Testis (tissue), 2 donors: ENCODE data around the gene AKIRIN1.

Experiments used
- POLR2A ChIP-seq: fragments of 450-650 bp; IDR thresholded peaks from one replicate; pipeline ENCODE4 v1.6.1; 2017; ENCODE audit warnings: antibody characterized with exemption, mild to moderate bottlenecking, moderate library complexity
- TF ChIP-seq, protein P1 (sequence below), 3 experiments: fragments of 450-650 bp in 2 of 3; fragments of 200-600 bp in 1 of 3; sonication (generic) in 1 of 3; IDR thresholded peaks; one replicate each; pipeline ENCODE4 v1.5.1; 2016 to 2019; ENCODE audit warnings: antibody characterized with exemption in 3 of 3, mild to moderate bottlenecking in 2 of 3, moderate library complexity in 1 of 3

DNA sequence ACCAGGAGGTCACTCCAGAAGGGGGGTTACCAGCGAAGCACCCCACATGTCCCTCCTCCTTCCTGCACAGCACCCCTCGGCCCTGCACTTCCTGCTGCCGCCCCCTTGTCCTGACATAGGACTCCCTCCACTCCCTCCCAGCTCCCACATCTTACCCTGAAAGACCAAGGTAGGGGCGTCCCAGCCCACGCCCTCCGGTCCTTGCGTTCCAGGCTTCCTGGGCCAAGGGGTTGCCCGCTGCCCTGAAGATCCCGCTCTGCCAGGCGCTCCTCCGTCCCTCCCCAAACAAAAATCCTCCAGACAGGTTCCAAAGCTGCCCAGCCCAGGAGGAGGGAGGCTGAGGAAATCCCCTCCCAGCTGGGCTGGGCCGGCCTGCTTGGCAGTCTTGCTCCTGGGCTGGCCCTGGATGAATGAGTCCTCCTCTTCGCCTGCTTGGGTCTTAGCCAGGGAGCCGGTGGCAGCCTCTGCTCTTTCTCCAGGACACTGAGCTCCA, 49.5 kb upstream of the AKIRIN1 start, which contains the start of gene RHBDL2:
- TF ChIP-seq, protein P1, sequence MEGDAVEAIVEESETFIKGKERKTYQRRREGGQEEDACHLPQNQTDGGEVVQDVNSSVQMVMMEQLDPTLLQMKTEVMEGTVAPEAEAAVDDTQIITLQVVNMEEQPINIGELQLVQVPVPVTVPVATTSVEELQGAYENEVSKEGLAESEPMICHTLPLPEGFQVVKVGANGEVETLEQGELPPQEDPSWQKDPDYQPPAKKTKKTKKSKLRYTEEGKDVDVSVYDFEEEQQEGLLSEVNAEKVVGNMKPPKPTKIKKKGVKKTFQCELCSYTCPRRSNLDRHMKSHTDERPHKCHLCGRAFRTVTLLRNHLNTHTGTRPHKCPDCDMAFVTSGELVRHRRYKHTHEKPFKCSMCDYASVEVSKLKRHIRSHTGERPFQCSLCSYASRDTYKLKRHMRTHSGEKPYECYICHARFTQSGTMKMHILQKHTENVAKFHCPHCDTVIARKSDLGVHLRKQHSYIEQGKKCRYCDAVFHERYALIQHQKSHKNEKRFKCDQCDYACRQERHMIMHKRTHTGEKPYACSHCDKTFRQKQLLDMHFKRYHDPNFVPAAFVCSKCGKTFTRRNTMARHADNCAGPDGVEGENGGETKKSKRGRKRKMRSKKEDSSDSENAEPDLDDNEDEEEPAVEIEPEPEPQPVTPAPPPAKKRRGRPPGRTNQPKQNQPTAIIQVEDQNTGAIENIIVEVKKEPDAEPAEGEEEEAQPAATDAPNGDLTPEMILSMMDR (IDR thresholded peaks at IDR 0.05) = no peak
- no peak for TF ChIP-seq POLR2A
